Measurements from ENCODE around the gene ADAMTS17. TPM values are rescaled to one million over a fixed set of nuclear protein-coding genes. Genes with fewer than 3 reads are reported as not detected.

The ADAMTS17 gene
- polyA plus RNA-seq, 2 of the 4 experiments (the other 2 are of a cell fraction), result 0.05 TPM; not detected in 1

GRCh38 chr15:100332231-100332630, 9.5 kb downstream of the ADAMTS17 start (continued):
- TF ChIP-seq BHLHE40 (IDR thresholded peaks at IDR 0.05; ENCODE audit: low read depth, low read length), result no peak

GRCh38 chr15:100330629-100331215, 11.1 kb downstream of the ADAMTS17 start:
- ChIA-PET CTCF (interaction anchor here (1.3 to 6.2 kb wide), 4 partner anchors 9 to 53 kb away, joined by 3 to 47 read pairs (median 6); no protein-coding TSS in a partner anchor), POLR2A (no interaction called here)
- ATAC-seq, result no peak
- no peaks in the 10 kb centered on the region for H3K4me1 ChIP-seq
- no peaks in the 10 kb centered on the region for H3K9me3 ChIP-seq
- TF ChIP-seq ZC3H11A (IDR thresholded peaks at IDR 0.05) (no peak), PBX3 (IDR thresholded peaks at IDR 0.05) (no peak), HMGXB4 (CRISPR knock-in tag; IDR thresholded peaks at IDR 0.05; ENCODE audit: borderline replicate concordance) (no peak), RNF2 (IDR thresholded peaks at IDR 0.05; ENCODE audit: borderline replicate concordance, low read depth) (no peak), TP53 (CRISPR knock-in tag; IDR thresholded peaks at IDR 0.05) (no peak)
- DNase-seq (ENCODE audit: low read depth in 1 of 2, low spot score in 1 of 2), result no peak
- WGBS (ENCODE audit: missing lambda C conversion rate), result 26% methylated on average over 12 of the region's 12 CpGs
- no peak overlapping the region for H3K27ac ChIP-seq
- FAIRE-seq, result no peak
- no peak overlapping the region for H3K4me3 ChIP-seq
- no peak overlapping the region for H3K4me2 ChIP-seq

GRCh38 chr15:100330221-100330620, 11.6 kb downstream of the ADAMTS17 start:
- Histone ChIP-seq H3K4me3 (no peak overlapping the region), H3K27ac (no peak overlapping the region), H3K9me3 (no peaks in the 10 kb centered on the region), H3K4me1 (no peaks in the 10 kb centered on the region), H3K4me2 (no peak overlapping the region)
- 6% methylated on average over 10 of the region's 10 CpGs for whole genome bisulfite sequencing (ENCODE audit: missing lambda C conversion rate)
- TF ChIP-seq PBX3 (IDR thresholded peaks at IDR 0.05) (no peak), RARB (CRISPR knock-in tag; IDR thresholded peaks at IDR 0.05) (no peak), CHD4 (IDR thresholded peaks at IDR 0.05; ENCODE audit: borderline replicate concordance) (no peak)
- FAIRE-seq, result no peak
- ATAC-seq, result no peak
- CTCF ChIA-PET, result interaction anchor here (1.3 to 6.2 kb wide), 4 partner anchors 9 to 54 kb away, joined by 3 to 47 read pairs (median 6); no protein-coding TSS in a partner anchor
- POLR2A ChIA-PET, result no interaction called here
- no peak for DNase-seq (ENCODE audit: low read depth in 1 of 2, low spot score in 1 of 2)

- FAIRE-seq (no peak), DNase-seq (ENCODE audit: low read depth in 1 of 2, low spot score in 1 of 2) (no peak), ATAC-seq (no peak)
- 36% methylated on average over 9 of the region's 9 CpGs for WGBS (ENCODE audit: missing lambda C conversion rate)
- TF ChIP-seq BCL3 (IDR thresholded peaks at IDR 0.05) (no peak), RCOR1 (IDR thresholded peaks at IDR 0.05; ENCODE audit: low read depth, low read length) (no peak), PHF8 (IDR thresholded peaks at IDR 0.05; ENCODE audit: borderline replicate concordance, low read depth) (no peak), EHMT2 (IDR thresholded peaks at IDR 0.05; ENCODE audit: low read depth) (no peak), GATA3 (IDR thresholded peaks at IDR 0.05; ENCODE audit: borderline replicate concordance) (no peak), HEYL (CRISPR knock-in tag; IDR thresholded peaks at IDR 0.05) (no peak), CBX8 (IDR thresholded peaks at IDR 0.05) (no peak), CHD4 (IDR thresholded peaks at IDR 0.05; ENCODE audit: borderline replicate concordance) (no peak), BHLHE40 (IDR thresholded peaks at IDR 0.05; ENCODE audit: low read depth, low read length) (no peak), TFCP2L1 (CRISPR knock-in tag; IDR thresholded peaks at IDR 0.05) (no peak), HDAC2 (IDR thresholded peaks at IDR 0.05) (no peak), HES2 (IDR thresholded peaks at IDR 0.05) (no peak)
- Histone ChIP-seq H3K9me3 (no peaks in the 10 kb centered on the region), H3K27ac (no peak overlapping the region), H3K4me1 (no peaks in the 10 kb centered on the region), H3K4me2 (no peak overlapping the region), H3K4me3 (no peak overlapping the region)
- ChIA-PET CTCF (interaction anchor here (6.2 kb wide), 1 partner anchor 21 kb away, joined by 47 read pairs; no protein-coding TSS in a partner anchor), POLR2A (no interaction called here)
These were observed 13.0 kb downstream of the ADAMTS17 start for GRCh38 chr15:100328796-100329195.

All from A549 (cell line).